ENCODE data around the gene SLC4A1.

DNA sequence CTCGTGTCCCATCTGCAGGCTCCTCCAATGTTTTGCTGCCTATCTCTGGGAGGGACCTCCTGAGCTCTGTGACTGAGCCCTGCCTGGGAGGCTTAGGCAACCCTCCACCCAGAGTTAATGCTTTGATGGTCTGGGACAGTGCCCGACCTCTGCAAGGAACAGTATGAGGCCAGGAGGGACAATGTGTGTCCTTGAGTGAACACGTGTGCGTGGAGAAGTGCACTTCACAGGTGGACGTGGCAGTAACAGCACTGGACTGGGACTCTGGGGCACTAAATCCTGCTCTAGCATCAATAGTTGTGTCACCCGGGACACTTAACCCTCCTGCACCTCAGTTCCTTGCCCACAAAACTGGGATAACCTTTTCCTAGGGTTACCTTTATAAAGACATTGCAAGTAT is 53.0 kb downstream of the SLC4A1 start:
- TF ChIP-seq POLR2A (IDR thresholded peaks at IDR 0.05) (no peak), EP300 (IDR thresholded peaks at IDR 0.05) (no peak)
- TF ChIP-seq, protein P1, sequence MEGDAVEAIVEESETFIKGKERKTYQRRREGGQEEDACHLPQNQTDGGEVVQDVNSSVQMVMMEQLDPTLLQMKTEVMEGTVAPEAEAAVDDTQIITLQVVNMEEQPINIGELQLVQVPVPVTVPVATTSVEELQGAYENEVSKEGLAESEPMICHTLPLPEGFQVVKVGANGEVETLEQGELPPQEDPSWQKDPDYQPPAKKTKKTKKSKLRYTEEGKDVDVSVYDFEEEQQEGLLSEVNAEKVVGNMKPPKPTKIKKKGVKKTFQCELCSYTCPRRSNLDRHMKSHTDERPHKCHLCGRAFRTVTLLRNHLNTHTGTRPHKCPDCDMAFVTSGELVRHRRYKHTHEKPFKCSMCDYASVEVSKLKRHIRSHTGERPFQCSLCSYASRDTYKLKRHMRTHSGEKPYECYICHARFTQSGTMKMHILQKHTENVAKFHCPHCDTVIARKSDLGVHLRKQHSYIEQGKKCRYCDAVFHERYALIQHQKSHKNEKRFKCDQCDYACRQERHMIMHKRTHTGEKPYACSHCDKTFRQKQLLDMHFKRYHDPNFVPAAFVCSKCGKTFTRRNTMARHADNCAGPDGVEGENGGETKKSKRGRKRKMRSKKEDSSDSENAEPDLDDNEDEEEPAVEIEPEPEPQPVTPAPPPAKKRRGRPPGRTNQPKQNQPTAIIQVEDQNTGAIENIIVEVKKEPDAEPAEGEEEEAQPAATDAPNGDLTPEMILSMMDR (IDR thresholded peaks at IDR 0.05), result no peak
